Measurements from ENCODE around the gene SLC33A1.

DNA sequence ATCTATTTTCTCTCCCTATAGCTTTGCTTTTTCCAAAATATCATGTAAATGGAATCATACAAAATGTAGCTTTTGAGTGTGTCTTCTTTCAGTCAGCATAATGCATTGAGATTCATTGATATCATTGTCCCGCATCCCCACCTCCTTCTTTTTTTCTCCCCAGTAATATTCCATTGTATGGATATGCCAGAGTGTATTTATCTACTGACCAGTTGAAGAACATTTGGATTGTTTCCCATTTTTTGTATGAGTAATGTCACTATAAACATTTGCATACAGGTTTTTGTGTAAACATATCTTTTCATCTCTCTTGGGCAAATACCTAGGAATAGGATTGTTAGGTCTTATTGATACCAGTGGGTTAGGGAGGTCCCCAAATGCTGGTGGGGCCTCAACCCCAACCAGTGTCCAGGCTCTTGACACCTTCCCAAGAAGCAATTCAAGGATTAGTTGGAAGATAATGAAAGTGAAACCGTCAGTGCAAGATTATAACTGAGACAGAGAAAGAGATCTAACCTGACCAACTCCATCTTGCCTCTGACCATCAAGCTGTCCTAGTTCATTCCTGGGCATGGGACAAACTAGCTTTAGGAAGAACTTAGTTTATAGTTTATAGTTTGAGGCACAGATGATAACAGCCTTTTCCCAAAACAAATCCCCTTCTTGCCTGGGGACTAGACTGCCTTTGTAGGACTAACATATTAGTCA, 7.4 kb upstream of the SLC33A1 start:
- TF ChIP-seq TARDBP (CRISPR knock-in tag; IDR thresholded peaks at IDR 0.05), result no peak
- no peak for TF ChIP-seq TCF7L2 (IDR thresholded peaks at IDR 0.05; ENCODE audit: low read depth, low read length)
- TF ChIP-seq MAZ (IDR thresholded peaks at IDR 0.05; ENCODE audit: borderline replicate concordance, low read depth, low read length), result no peak
- TF ChIP-seq MAZ (CRISPR knock-in tag; IDR thresholded peaks at IDR 0.05; ENCODE audit: low read depth), result no peak
- no peak for TF ChIP-seq ZNF274 (CRISPR knock-in tag; IDR thresholded peaks at IDR 0.05)
- TF ChIP-seq, protein P1, sequence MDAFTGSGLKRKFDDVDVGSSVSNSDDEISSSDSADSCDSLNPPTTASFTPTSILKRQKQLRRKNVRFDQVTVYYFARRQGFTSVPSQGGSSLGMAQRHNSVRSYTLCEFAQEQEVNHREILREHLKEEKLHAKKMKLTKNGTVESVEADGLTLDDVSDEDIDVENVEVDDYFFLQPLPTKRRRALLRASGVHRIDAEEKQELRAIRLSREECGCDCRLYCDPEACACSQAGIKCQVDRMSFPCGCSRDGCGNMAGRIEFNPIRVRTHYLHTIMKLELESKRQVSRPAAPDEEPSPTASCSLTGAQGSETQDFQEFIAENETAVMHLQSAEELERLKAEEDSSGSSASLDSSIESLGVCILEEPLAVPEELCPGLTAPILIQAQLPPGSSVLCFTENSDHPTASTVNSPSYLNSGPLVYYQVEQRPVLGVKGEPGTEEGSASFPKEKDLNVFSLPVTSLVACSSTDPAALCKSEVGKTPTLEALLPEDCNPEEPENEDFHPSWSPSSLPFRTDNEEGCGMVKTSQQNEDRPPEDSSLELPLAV (CRISPR knock-in tag; conservative IDR thresholded peaks at IDR 0.05; ENCODE audit: low read depth), result no peak
- TF ChIP-seq, protein P2, sequence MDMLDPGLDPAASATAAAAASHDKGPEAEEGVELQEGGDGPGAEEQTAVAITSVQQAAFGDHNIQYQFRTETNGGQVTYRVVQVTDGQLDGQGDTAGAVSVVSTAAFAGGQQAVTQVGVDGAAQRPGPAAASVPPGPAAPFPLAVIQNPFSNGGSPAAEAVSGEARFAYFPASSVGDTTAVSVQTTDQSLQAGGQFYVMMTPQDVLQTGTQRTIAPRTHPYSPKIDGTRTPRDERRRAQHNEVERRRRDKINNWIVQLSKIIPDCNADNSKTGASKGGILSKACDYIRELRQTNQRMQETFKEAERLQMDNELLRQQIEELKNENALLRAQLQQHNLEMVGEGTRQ (IDR thresholded peaks at IDR 0.05; ENCODE audit: low read depth, low read length), result no peak
- TF ChIP-seq, protein P2 (CRISPR knock-in tag; IDR thresholded peaks at IDR 0.05; ENCODE audit: borderline replicate concordance), result no peak
- no peak for TF ChIP-seq SMAD3 (CRISPR knock-in tag; IDR thresholded peaks at IDR 0.05)
- no peak for TF ChIP-seq TOPORS (CRISPR knock-in tag; IDR thresholded peaks at IDR 0.05)
- TF ChIP-seq, protein P3, sequence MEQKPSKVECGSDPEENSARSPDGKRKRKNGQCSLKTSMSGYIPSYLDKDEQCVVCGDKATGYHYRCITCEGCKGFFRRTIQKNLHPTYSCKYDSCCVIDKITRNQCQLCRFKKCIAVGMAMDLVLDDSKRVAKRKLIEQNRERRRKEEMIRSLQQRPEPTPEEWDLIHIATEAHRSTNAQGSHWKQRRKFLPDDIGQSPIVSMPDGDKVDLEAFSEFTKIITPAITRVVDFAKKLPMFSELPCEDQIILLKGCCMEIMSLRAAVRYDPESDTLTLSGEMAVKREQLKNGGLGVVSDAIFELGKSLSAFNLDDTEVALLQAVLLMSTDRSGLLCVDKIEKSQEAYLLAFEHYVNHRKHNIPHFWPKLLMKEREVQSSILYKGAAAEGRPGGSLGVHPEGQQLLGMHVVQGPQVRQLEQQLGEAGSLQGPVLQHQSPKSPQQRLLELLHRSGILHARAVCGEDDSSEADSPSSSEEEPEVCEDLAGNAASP (CRISPR knock-in tag; IDR thresholded peaks at IDR 0.05; ENCODE audit: borderline replicate concordance), result no peak
- TF ChIP-seq, protein P4, sequence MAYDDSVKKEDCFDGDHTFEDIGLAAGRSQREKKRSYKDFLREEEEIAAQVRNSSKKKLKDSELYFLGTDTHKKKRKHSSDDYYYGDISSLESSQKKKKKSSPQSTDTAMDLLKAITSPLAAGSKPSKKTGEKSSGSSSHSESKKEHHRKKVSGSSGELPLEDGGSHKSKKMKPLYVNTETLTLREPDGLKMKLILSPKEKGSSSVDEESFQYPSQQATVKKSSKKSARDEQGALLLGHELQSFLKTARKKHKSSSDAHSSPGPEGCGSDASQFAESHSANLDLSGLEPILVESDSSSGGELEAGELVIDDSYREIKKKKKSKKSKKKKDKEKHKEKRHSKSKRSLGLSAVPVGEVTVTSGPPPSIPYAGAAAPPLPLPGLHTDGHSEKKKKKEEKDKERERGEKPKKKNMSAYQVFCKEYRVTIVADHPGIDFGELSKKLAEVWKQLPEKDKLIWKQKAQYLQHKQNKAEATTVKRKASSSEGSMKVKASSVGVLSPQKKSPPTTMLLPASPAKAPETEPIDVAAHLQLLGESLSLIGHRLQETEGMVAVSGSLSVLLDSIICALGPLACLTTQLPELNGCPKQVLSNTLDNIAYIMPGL (CRISPR knock-in tag; IDR thresholded peaks at IDR 0.05; ENCODE audit: borderline replicate concordance in 1 of 2, low read depth in 1 of 2), result no peak
- no peak for TF ChIP-seq POLR2AphosphoS2 (IDR thresholded peaks at IDR 0.05; ENCODE audit: low read depth, low read length)
- no peak for TF ChIP-seq ZNF674 (CRISPR knock-in tag; IDR thresholded peaks at IDR 0.05; ENCODE audit: low read depth)
- TF ChIP-seq, protein P5, sequence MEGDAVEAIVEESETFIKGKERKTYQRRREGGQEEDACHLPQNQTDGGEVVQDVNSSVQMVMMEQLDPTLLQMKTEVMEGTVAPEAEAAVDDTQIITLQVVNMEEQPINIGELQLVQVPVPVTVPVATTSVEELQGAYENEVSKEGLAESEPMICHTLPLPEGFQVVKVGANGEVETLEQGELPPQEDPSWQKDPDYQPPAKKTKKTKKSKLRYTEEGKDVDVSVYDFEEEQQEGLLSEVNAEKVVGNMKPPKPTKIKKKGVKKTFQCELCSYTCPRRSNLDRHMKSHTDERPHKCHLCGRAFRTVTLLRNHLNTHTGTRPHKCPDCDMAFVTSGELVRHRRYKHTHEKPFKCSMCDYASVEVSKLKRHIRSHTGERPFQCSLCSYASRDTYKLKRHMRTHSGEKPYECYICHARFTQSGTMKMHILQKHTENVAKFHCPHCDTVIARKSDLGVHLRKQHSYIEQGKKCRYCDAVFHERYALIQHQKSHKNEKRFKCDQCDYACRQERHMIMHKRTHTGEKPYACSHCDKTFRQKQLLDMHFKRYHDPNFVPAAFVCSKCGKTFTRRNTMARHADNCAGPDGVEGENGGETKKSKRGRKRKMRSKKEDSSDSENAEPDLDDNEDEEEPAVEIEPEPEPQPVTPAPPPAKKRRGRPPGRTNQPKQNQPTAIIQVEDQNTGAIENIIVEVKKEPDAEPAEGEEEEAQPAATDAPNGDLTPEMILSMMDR (CRISPR knock-in tag; IDR thresholded peaks at IDR 0.05), result no peak
- no peak for TF ChIP-seq RBFOX2 (IDR thresholded peaks at IDR 0.05; ENCODE audit: low read depth, low read length)
